Hepatocyte (in vitro differentiated cells): ENCODE data around the gene NOS1AP.

Experiments
- CTCF ChIP-seq: fragments of 200-600 bp; sonication (generic); IDR thresholded peaks from 2 replicates; pipeline ENCODE4 v1.5.1; 2016; ENCODE audit warnings: antibody characterized with exemption, mild to moderate bottlenecking; ENCODE audit not compliant: poor library complexity
- EZH2 ChIP-seq: fragments of 200-600 bp; sonication (generic); IDR thresholded peaks from 2 replicates; pipeline ENCODE4 v1.6.1; 2016; ENCODE audit warnings: antibody characterized with exemption, mild to moderate bottlenecking, borderline replicate concordance

- TF ChIP-seq CTCF (no peak), EZH2 (no peak)
Measured at GRCh38 chr1:162094723-162095122, 25.2 kb downstream of the NOS1AP start.
